ENCODE measurements around the gene KDSR. TPM values are rescaled to one million over a fixed set of nuclear protein-coding genes. Genes with fewer than 3 reads are reported as not detected.

Gene KDSR
- total and polyA plus RNA-seq, 2 donors from 2014 or later, result 22.5 to 73.5 TPM

DNA sequence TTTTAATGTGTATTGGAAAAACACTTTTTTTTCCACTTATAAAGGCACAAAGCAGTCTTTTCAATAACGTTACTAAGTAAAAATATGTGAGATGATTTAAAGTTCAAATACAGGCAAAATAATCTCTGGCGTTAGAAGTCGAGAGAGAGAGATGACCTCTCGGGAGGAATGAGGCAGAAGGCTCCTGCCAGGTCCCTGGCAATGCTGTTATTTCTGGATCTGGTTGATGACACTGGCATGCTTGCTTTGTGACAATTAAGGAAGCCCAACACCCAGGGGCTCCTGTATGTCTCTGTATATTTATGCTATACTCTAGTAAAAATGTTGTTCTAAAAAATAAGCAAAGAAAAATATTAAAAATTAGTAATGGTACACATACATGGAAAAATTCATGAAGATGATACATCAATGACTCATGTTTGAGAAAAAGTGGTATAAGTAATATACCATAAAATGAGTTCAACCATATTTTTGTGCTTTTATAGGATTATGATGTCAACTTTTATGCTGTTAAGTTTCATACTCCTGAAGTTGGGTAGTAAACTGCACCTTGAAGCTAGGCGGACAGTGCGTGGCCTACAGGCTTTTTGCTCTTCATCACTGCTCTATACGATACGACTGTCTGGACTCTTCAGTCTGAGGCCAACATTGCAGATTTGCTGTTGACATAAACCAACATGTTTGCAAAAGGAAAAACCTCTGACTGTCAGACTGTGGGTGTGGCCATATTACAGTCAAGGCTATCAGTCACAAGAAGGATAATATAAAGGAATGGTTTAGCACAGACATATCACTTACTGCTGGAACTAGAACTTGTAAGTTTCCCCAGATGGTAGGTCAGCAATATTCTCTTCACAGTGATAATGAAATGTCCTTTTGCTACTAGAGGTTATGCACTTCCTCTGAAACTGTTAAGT is 35.5 kb upstream of the KDSR start:
- intact Hi-C loops (cut with DNase I), result no loop called here
- Histone ChIP-seq H3K4me3 (ENCODE audit: low read length in 3 of 3) (no peak overlapping the region), H3K36me3 (ENCODE audit: control insufficient read depth in 2 of 3, insufficient read depth in 3 of 3, low read length in 3 of 3) (peaks cover 6 to 45% (median 21%) of the 10 kb centered on the region in 3 donors), H3K27me3 (ENCODE audit: control insufficient read depth, insufficient read depth, low read length) (no peaks in the 10 kb centered on the region), H3K27ac (ENCODE audit: low read depth in 2 of 2, low read length in 2 of 2) (no peak overlapping the region), H3K4me1 (ENCODE audit: control insufficient read depth in 2 of 3, insufficient read depth in 2 of 3, low read depth in 1 of 3, low read length in 3 of 3) (no peaks in the 10 kb centered on the region), H3K9ac (ENCODE audit: low read length in 3 of 3) (no peak overlapping the region), H3K9me3 (ENCODE audit: control insufficient read depth in 2 of 3, insufficient read depth in 1 of 3, low read length in 3 of 3) (no peaks in the 10 kb centered on the region)
- FAIRE-seq, result no peak
- DNase-seq, result no peak
- no peak for TF ChIP-seq CTCF (IDR thresholded peaks at IDR 0.05; ENCODE audit: borderline replicate concordance, extremely low read depth, insufficient read depth)

DNA sequence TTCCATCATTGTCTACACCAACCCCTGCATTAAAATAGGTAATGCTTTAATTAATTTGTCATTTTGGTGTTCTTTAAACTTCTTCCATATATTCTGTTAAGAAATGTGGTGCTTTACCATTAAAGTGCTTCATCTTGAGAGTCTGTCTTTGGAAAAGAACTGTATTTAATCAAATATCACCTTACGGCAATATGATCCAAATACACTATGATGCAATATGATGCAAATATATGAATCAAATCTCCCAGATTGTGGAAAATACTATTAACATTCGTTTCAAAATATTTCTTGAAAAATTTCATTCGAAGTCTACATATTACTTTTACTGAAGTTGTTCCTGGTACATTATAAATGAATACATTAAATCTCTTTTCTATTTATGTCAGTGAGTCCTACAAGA is 32.3 kb upstream of the KDSR start:
- Histone ChIP-seq H3K4me1 (ENCODE audit: control insufficient read depth in 2 of 3, insufficient read depth in 2 of 3, low read depth in 1 of 3, low read length in 3 of 3) (no peaks in the 10 kb centered on the region), H3K4me3 (ENCODE audit: low read length in 3 of 3) (no peak overlapping the region), H3K9ac (ENCODE audit: low read length in 3 of 3) (no peak overlapping the region), H3K36me3 (ENCODE audit: control insufficient read depth in 2 of 3, insufficient read depth in 3 of 3, low read length in 3 of 3) (peaks cover 12 to 56% (median 18%) of the 10 kb centered on the region in 3 donors), H3K27me3 (ENCODE audit: control insufficient read depth, insufficient read depth, low read length) (no peaks in the 10 kb centered on the region), H3K9me3 (ENCODE audit: control insufficient read depth in 2 of 3, insufficient read depth in 1 of 3, low read length in 3 of 3) (no peaks in the 10 kb centered on the region), H3K27ac (ENCODE audit: low read depth in 2 of 2, low read length in 2 of 2) (no peak overlapping the region)
- intact Hi-C loops (cut with DNase I), result no loop called here
- TF ChIP-seq CTCF (IDR thresholded peaks at IDR 0.05; ENCODE audit: borderline replicate concordance, extremely low read depth, insufficient read depth), result no peak
- DNase-seq (no peak), FAIRE-seq (no peak)

- no peak for TF ChIP-seq CTCF (IDR thresholded peaks at IDR 0.05; ENCODE audit: borderline replicate concordance, extremely low read depth, insufficient read depth)
- Histone ChIP-seq H3K9ac (ENCODE audit: low read length in 3 of 3) (no peak overlapping the region), H3K9me3 (ENCODE audit: control insufficient read depth in 2 of 3, insufficient read depth in 1 of 3, low read length in 3 of 3) (no peaks in the 10 kb centered on the region), H3K4me3 (ENCODE audit: low read length in 3 of 3) (no peak overlapping the region), H3K4me1 (ENCODE audit: control insufficient read depth in 2 of 3, insufficient read depth in 2 of 3, low read depth in 1 of 3, low read length in 3 of 3) (no peaks in the 10 kb centered on the region), H3K27me3 (ENCODE audit: control insufficient read depth, insufficient read depth, low read length) (no peaks in the 10 kb centered on the region), H3K36me3 (ENCODE audit: control insufficient read depth in 2 of 3, insufficient read depth in 3 of 3, low read length in 3 of 3) (peaks cover 8 to 48% (median 9%) of the 10 kb centered on the region in 3 donors), H3K27ac (ENCODE audit: low read depth in 2 of 2, low read length in 2 of 2) (no peak overlapping the region)
- no peak for DNase-seq
- intact Hi-C loops (cut with DNase I), result no loop called here
- FAIRE-seq, result no peak
Measured at GRCh38 chr18:63397349-63397748, 30.3 kb upstream of the KDSR start.
